Sigmoid colon (tissue), 4 donors: ENCODE results near the gene SH2D5.

ENCODE experiments used
- EP300 ChIP-seq, 4 donors: sonication (generic); formaldehyde crosslinking; IDR thresholded peaks; one replicate each; pipeline ENCODE4 v1.6.1; 2017; ENCODE audit warnings: antibody characterized with exemption in 4 of 4
- POLR2A ChIP-seq, 2 donors: fragments of 450-650 bp; IDR thresholded peaks; one replicate each; pipeline ENCODE4 v1.6.1; 2016; ENCODE audit warnings: antibody characterized with exemption in 2 of 2, mild to moderate bottlenecking in 2 of 2, moderate library complexity in 2 of 2
- POLR2AphosphoS5 ChIP-seq, 4 donors: sonication (generic); formaldehyde crosslinking; IDR thresholded peaks; one replicate each; pipeline ENCODE4 v1.6.1; 2017; ENCODE audit warnings: antibody characterized with exemption in 4 of 4
- TF ChIP-seq, protein P1 (sequence below), 4 experiments: fragments of 450-650 bp in 3 of 4; fragments of 200-600 bp in 1 of 4; IDR thresholded peaks; one replicate each; pipeline ENCODE4 v1.5.1; 2016 to 2019; ENCODE audit warnings: antibody characterized with exemption in 4 of 4, mild to moderate bottlenecking in 3 of 4, moderate library complexity in 2 of 4

DNA sequence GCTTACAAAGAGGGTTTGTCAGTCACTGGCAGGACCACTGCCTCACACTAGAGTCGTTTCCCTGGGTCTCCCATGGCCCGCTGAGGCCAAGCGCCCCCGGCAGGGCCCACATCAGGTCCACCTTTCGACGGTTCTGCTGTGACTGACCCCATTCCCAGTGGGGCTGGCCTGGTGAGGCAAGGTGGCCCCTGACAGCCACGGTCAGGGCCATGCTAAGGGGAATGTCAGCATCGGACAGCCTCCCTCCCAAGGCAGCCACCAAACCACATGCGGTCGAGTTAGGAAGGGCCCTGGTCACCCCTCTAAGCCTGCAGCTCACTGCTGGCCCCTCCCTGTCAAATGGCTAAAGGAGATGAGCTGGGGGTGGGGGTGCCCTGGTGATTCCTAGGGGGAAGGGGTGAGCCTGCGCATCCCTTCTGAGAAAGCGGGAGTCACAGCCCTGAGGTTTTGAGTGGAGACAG lies 11.8 kb downstream of the SH2D5 start:
- TF ChIP-seq, protein P1, sequence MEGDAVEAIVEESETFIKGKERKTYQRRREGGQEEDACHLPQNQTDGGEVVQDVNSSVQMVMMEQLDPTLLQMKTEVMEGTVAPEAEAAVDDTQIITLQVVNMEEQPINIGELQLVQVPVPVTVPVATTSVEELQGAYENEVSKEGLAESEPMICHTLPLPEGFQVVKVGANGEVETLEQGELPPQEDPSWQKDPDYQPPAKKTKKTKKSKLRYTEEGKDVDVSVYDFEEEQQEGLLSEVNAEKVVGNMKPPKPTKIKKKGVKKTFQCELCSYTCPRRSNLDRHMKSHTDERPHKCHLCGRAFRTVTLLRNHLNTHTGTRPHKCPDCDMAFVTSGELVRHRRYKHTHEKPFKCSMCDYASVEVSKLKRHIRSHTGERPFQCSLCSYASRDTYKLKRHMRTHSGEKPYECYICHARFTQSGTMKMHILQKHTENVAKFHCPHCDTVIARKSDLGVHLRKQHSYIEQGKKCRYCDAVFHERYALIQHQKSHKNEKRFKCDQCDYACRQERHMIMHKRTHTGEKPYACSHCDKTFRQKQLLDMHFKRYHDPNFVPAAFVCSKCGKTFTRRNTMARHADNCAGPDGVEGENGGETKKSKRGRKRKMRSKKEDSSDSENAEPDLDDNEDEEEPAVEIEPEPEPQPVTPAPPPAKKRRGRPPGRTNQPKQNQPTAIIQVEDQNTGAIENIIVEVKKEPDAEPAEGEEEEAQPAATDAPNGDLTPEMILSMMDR (IDR thresholded peaks at IDR 0.05): no peak
- TF ChIP-seq POLR2A (IDR thresholded peaks at IDR 0.05) (no peak), POLR2AphosphoS5 (IDR thresholded peaks at IDR 0.05) (no peak), EP300 (IDR thresholded peaks at IDR 0.05) (no peak)
